MG63 (cell line): ENCODE measurements around the gene DENND4C. TPM values are rescaled to one million over a fixed set of nuclear protein-coding genes. Genes with fewer than 3 reads are reported as not detected.
A peak's percentile ranks its signal among the peaks of the same experiment; 100 is the strongest.
"Not testable (repeated sequence)": the region's sequence is repeated elsewhere in the genome, so short reads cannot be mapped to it uniquely, and the experiment has no call there.

Experiments
- DNase-seq: peaks from one replicate; pipeline ENCODE4 v3.0.0-alpha.2; 2020
- H3K27me3 ChIP-seq: fragments of 250-450 bp; sonication (Bioruptor Pico); 2 replicates; pipeline ENCODE4 v1.5.1; 2020; ENCODE audit warnings: mild to moderate bottlenecking, moderate library complexity
- H3K36me3 ChIP-seq: fragments of 250-450 bp; sonication (Bioruptor Pico); 2 replicates; pipeline ENCODE4 v1.5.1; 2020; ENCODE audit warnings: mild to moderate bottlenecking, moderate library complexity
- H3K4me3 ChIP-seq: fragments of 250-450 bp; sonication (Bioruptor Pico); 2 replicates; pipeline ENCODE4 v1.5.1; 2020; ENCODE audit warnings: mild to moderate bottlenecking, moderate library complexity
- H3K9me3 ChIP-seq: fragments of 250-450 bp; sonication (Bioruptor Pico); 2 replicates; pipeline ENCODE4 v1.5.1; 2020; ENCODE audit warnings: mild to moderate bottlenecking, moderate library complexity
- total RNA-seq: library from RNA; depleted of rRNA; stranded (reverse); fragments of >200 nt; shearing (Covaris generic); gene quantifications from 2 replicates; pipeline ENCODE4 v1.2.3, GENCODE V29; 2014; ENCODE audit warnings: low replicate concordance

DENND4C gene
- total RNA-seq, 1 experiment from 2014 or later: 26.8 TPM

- peaks cover 70% of the 10 kb centered on the region for H3K36me3 ChIP-seq
- no peaks in the 10 kb centered on the region for H3K27me3 ChIP-seq
- DNase-seq: no peak
- H3K4me3 ChIP-seq: peak overlapping the region; percentile 90
- H3K9me3 ChIP-seq: no peaks in the 10 kb centered on the region
Measured at GRCh38 chr9:19376931-19377330, 146.4 kb downstream of the DENND4C start.

DNA sequence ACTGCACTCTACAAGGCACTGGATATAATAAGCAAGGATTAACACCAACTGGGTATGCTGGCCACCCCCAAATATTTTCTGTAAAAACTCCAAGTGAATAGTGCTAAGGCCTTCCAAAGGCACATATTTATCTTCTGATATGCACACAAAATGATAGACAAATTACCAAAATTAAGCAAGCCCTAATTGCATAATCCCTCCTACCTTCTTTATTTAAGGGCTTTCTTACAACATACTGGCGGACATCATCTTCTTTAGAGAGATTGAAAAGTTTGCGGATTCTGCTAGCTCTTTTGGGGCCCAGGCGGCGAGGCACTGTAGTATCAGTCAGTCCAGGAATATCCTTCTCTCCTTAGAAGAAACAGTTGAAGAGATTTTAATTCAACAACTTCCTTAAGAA, 147.7 kb downstream of the DENND4C start:
- Histone ChIP-seq H3K4me3 (peak overlapping the region; percentile 90), H3K9me3 (no peaks in the 10 kb centered on the region), H3K36me3 (peaks cover 68% of the 10 kb centered on the region), H3K27me3 (no peaks in the 10 kb centered on the region)
- no peak for DNase-seq

GRCh38 chr9:19378647-19379046, 148.2 kb downstream of the DENND4C start:
- H3K9me3 ChIP-seq: no peaks in the 10 kb centered on the region
- no peaks in the 10 kb centered on the region for H3K27me3 ChIP-seq
- DNase-seq: no peak
- H3K36me3 ChIP-seq: peaks cover 63% of the 10 kb centered on the region
- peak overlapping the region; percentile 90 for H3K4me3 ChIP-seq

GRCh38 chr9:19379283-19379682, 148.8 kb downstream of the DENND4C start:
- DNase-seq: no peak
- H3K36me3 ChIP-seq: peaks cover 57% of the 10 kb centered on the region
- H3K4me3 ChIP-seq: peak overlapping the region; percentile 90

DNA sequence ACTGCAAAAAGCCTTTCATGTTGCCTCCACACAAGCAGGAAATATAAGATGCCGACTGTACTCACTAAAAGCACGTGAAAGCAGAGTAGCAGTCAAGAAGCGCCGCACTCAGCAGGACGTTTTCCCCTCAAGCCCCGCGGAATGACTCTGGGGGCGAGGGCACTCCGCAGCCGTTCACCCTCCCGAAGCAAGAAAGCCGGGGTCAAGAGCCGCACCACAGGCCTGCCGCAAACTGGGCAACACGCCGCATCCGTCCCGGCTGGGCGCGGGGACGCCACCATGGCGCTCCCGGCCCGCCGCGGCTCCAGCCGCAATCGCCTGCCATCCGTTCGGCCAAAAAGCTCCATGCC, 149.2 kb downstream of the DENND4C start:
- DNase-seq: peak; percentile 47
- H3K36me3 ChIP-seq: peaks cover 53% of the 10 kb centered on the region

More at GRCh38 chr9:19379283-19379682, 148.8 kb downstream of the DENND4C start:
- no peaks in the 10 kb centered on the region for H3K27me3 ChIP-seq
- no peaks in the 10 kb centered on the region for H3K9me3 ChIP-seq

GRCh38 chr9:19380826-19381075, 150.3 kb downstream of the DENND4C start:
- H3K36me3 ChIP-seq: peaks cover 42% of the 10 kb centered on the region
- H3K4me3 ChIP-seq: peak overlapping the region; percentile 90
- H3K9me3 ChIP-seq: no peaks in the 10 kb centered on the region
- no peak for DNase-seq
- no peaks in the 10 kb centered on the region for H3K27me3 ChIP-seq

More for the DNA sequence above, 149.2 kb downstream of the DENND4C start:
- Histone ChIP-seq H3K9me3 (no peaks in the 10 kb centered on the region), H3K27me3 (no peaks in the 10 kb centered on the region), H3K4me3 (peak overlapping the region; percentile 90)

DNA sequence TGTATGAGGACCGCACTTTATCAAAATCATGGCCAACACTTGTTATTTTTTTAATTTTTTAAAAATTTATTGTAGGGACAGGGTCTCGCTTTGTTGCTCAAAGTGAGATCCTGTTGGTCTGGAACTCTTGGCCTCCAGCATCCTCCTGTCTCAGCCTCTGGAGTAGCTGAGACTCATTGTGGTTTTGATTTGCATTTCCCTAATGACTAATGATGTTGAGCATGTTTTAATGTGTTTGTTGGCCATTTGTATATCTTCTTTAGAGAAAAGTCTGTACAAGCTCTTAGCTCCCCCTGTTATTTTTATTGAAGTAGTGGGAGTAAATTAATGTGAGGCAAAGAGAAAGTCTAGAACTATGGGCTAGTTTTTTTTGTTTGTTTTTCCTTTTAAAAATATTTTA, 151.2 kb downstream of the DENND4C start:
- no peak overlapping the region for H3K4me3 ChIP-seq
- H3K27me3 ChIP-seq: no peaks in the 10 kb centered on the region
- H3K36me3 ChIP-seq: peaks cover 33% of the 10 kb centered on the region
- no peak for DNase-seq
- no peaks in the 10 kb centered on the region for H3K9me3 ChIP-seq

DNA sequence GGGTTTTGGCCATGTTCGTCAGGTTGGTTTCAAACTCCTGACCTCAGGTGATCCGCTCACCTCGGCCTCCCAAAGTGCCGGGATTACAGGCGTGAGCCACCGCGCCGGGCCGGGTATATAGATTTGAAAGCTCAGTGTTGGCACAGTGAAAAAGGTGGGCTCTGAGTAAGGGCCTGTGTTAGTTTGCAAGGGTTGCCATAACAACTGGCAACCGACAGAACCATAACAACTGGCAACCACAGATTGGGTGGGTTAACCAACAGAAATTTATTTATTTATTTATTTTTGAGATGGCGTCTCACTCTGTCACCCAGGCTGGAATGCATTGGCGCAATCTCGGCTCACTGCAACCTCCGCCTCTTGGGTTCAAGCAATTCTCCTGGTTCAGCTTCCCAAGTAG, 154.7 kb downstream of the DENND4C start:
- not testable (repeated sequence) for H3K9me3 ChIP-seq, H3K36me3 ChIP-seq

DNA sequence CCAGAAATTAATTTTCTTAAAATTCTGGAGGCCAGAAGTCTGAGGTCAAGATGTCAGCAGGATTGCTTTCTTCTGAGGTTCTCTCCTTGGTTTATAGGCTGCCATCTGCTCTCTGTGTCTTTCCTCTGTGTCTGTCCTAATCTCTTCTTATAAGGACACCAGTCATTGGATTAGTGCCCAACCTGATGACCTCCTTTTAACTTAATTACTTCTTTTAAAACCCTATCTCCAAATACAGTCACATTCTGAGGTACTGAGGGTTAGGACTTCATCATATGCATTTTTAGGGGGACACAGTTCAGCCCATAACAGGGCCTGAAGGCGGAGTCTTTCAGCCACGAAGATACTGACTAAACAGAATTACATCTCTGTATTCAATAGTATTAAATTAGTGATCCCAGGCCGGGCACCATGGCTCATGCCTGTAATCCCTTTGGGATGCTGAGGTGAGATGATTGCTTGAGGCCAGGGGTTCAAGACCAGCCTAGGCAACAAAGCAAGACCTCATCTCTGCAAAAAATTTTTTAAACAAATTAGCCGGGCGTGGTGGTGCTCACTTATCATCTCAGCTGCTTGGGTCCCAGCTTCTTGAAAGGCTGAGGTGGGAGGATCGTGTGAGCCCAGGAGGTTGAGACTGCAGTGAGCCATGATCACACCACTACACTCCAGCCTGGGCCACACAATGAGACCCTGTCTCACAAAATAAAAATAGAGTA, 155.5 kb downstream of the DENND4C start:
- Histone ChIP-seq H3K27me3 (no peaks in the 10 kb centered on the region), H3K4me3 (no peak overlapping the region), H3K36me3 (no peaks in the 10 kb centered on the region), H3K9me3 (no peaks in the 10 kb centered on the region)
- DNase-seq: no peak

More for the DNA sequence above, 154.7 kb downstream of the DENND4C start:
- DNase-seq, H3K27me3 ChIP-seq, H3K4me3 ChIP-seq: not testable (repeated sequence)

DNA sequence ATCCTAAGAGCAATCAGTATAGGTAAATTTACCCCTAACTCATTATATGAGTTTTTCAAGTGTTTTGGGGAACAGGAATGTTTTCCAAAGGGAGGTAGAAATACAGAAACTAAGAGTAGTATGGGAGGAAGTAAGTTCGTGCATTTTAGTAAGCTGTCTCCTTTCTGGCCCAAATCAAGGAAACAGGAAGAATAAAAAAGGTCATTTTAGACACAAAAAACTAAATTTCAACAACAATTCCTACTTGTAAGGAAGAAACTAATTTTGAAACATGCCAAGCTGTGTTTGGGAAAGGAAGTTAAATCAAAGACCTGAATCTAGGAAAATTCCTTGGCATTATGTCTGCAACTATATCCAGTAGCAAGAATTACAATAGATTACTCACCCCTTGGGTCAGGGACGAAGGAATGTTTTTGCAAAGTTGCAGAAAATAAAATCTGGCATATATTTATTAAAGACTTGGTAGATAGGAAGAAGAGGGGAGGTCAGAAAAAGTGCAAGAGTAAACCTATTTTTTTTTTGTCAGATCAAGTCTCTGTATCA, 156.1 kb downstream of the DENND4C start:
- Histone ChIP-seq H3K36me3 (no peaks in the 10 kb centered on the region), H3K9me3 (no peaks in the 10 kb centered on the region)
- no peak for DNase-seq

GRCh38 chr9:19387317-19387716, 156.8 kb downstream of the DENND4C start:
- Histone ChIP-seq H3K27me3 (no peaks in the 10 kb centered on the region), H3K9me3 (no peaks in the 10 kb centered on the region), H3K4me3 (no peak overlapping the region), H3K36me3 (no peaks in the 10 kb centered on the region)
- no peak for DNase-seq

More for the DNA sequence above, 156.1 kb downstream of the DENND4C start:
- Histone ChIP-seq H3K4me3 (no peak overlapping the region), H3K27me3 (no peaks in the 10 kb centered on the region)

DNA sequence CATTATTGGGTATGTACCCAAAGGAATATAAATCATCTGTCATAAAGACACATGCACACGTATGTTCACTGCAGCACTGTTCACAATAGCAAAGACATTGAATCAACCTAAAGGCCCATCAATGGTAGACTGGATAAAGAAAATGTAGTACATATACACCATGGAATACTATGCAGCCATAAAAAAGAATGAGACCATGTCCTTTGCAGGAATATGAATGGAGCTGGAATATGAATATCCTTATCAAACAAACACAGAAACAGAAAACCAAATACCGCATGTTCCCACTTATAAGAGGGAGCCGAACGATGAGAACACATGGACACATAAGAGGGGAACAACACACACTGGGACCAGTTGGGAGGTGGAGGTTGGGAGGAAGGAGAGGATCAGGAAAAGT, 159.0 kb downstream of the DENND4C start:
- not testable (repeated sequence) for H3K36me3 ChIP-seq, DNase-seq, H3K27me3 ChIP-seq, H3K4me3 ChIP-seq, H3K9me3 ChIP-seq

GRCh38 chr9:19397845-19398244, 167.4 kb downstream of the DENND4C start:
- DNase-seq: no peak
- H3K36me3 ChIP-seq: no peaks in the 10 kb centered on the region
- H3K9me3 ChIP-seq: peaks cover 5% of the 10 kb centered on the region; the same call in 1 of the 2 replicates
- H3K27me3 ChIP-seq: peaks cover 2% of the 10 kb centered on the region
- H3K4me3 ChIP-seq: no peak overlapping the region

DNA sequence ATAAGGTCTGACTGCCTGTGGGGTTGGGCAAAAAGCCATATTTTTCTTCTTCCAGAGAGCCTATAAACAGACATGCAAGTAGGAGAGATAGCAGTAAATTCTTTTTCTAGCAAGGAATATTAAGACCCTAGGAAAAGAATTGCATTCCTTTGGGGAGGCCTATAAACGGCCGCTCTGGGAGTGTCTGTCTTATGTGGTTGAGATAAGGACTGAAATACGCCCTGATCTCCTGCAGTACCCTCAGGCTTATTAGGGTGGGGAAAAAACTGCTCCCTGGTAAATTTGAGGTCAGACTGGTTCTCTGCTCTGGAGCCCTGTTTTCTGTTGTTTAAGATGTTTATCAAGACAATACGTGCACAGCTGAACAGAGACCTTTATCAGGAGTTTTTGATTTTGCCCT, 172.7 kb downstream of the DENND4C start:
- not testable (repeated sequence) for H3K9me3 ChIP-seq, DNase-seq, H3K27me3 ChIP-seq, H3K4me3 ChIP-seq, H3K36me3 ChIP-seq

DNA sequence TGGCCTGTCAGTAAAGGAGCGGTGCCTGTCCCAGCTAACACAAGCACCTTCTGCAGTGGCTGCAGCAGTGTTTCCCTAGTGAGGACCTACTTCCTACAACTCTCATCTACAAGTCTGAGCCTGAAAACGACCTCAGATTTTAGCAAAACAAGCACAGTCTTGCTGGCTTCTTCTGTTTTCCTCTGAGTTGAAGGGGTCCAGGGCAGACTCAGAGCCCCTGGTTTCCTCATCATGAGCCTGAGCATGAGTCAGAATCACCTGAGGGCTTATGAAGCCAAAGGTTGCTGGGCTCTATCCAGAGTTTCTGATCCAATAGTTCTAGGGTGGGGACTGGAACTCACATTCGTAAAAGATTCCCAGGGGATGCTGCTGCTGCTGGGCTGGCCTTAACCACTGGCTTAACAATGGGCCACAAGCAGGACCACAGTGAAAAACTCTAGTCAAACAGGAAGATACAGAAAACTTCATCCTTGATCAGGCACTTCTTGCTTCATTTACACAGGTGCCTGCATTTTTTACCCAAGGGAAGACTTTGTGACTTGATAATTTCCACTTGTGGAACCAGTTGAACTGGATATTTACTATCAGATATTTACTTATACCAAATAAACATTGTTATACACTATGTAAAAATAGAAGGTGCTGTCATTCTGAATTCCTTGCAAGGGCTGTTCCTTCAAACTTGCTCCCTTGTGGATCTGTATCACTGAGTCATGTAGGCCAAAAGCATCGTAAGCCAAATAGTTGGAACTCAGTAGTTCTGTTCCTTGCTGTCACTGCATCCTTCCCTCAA, 174.0 kb downstream of the DENND4C start:
- Histone ChIP-seq H3K27me3 (peaks cover 1% of the 10 kb centered on the region), H3K36me3 (no peaks in the 10 kb centered on the region), H3K9me3 (peaks cover 10% of the 10 kb centered on the region), H3K4me3 (no peak overlapping the region)
- DNase-seq: no peak

- no peaks in the 10 kb centered on the region for H3K27me3 ChIP-seq
Measured at GRCh38 chr9:19405771-19406170, 175.3 kb downstream of the DENND4C start.

DNA sequence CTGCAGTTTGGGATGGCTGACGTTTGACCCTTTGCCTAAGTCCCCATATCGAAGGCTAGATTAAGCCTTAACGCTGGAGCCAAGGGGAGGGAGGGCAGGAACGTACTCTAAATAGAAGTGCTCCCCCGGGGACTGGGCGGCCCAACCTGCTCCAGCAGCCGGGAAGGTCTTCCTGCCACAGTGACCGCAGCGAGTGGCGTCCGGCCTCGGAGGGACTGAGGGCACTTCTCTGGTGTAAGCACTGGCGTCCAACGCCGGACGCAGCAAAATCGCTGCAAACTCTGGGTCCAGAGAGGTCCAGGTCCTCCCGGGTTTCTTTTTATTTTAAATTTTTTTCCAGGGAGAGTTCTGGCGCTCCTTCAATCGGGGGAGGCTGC, 177.8 kb downstream of the DENND4C start:
- no peaks in the 10 kb centered on the region for H3K36me3 ChIP-seq
- peaks cover 2% of the 10 kb centered on the region; the same call in 1 of the 2 replicates for H3K9me3 ChIP-seq
- peak overlapping the region; percentile 81 for H3K4me3 ChIP-seq
- no peaks in the 10 kb centered on the region for H3K27me3 ChIP-seq
- DNase-seq: no peak

More at GRCh38 chr9:19405771-19406170, 175.3 kb downstream of the DENND4C start:
- no peak overlapping the region for H3K4me3 ChIP-seq
- no peaks in the 10 kb centered on the region for H3K36me3 ChIP-seq
- H3K9me3 ChIP-seq: peaks cover 10% of the 10 kb centered on the region
- no peak for DNase-seq
